ENCODE data around the gene HILPDA.

DNA sequence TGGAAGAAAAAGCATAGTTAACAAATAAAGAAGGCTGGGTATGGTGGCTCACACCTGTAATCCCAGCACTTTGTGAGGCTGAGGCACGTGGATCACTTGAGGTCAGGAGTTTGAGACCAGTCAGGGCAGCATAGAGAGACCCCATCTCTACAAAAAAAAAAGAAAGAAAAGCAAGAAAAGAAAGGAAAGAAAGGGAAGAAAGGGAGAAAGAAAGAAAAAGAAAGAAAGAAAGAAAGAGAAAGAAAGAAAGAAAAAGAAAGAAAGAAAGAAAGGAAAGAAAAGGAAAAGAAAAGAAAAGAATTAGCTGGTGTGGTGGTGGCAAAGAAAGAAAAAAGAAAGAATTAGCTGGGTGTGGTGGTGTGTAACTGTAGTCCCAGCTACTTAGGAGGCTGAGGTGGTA lies 3.1 kb upstream of the HILPDA start:
- TF ChIP-seq CTCF (IDR thresholded peaks at IDR 0.05) (no peak), POLR2A (IDR thresholded peaks at IDR 0.05) (no peak)
